HG03354 (cell line): Measurements from ENCODE around the gene ZBTB39.
"Not testable (repeated sequence)": the region's sequence is repeated elsewhere in the genome, so short reads cannot be mapped to it uniquely, and the experiment has no call there.

Source experiments
- ATAC-seq: cut with Tn5 transposase; IDR thresholded peaks from one replicate; pipeline ENCODE4 v1.9.1; 2021; ENCODE audit warnings: mild to moderate bottlenecking; ENCODE audit not compliant: unreplicated experiment, poor library complexity, severe bottlenecking

Gene ZBTB39

GRCh38 chr12:56987011-56987410 lies 19.3 kb downstream of the ZBTB39 start:
- no peak for ATAC-seq

GRCh38 chr12:56985714-56986113 lies 20.6 kb downstream of the ZBTB39 start:
- not testable (repeated sequence) for ATAC-seq

DNA sequence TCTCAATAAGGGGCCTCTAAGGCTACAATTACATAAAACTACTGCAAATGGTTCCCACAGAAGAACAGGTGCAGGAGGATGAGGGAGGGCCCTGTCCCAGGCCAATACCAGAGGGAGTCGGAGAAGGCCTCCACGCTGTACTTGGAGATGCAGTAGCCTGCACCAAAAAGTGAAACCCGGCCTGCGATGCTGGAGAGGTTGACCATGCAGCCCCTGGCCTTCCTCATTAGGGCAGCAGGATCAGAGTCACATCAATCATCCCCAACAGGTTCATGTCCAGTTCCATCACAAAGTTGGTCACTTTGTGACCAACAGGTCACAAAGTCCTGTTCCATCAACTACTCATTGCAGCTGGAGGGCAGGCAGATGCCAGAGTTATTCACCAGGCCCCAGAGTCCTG lies 23.0 kb downstream of the ZBTB39 start:
- ATAC-seq, result no peak

DNA sequence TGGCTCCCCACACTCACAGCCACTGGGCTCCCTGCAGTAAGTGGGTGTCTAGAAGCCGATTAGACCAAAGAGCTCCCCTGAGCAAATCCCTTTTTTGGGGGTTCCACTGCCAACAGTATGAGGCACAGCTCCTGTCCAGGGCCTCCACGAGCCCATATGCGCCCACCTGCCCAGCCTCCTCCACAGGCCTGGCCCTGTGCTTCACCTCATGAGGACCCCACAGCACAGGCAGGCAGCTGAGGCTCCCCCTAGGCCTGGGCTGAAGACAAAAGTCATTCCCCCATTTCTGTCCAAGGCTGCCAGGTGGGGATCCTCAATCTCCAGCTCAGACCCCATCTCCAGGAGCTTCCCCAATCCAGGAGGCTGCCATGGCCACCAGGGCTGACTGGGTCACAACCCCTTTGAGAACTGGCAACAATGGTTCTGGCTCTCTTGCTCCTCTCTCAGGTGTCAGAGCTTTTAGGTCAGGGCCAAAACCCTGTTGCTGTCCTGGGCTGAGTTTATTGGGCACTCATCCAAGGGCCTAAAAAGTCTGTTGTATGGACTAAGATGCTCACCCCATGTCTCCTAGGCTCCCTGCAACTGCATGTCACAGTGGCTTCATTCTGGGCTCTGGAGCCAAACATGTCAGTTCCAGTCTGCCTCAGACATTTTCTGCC lies 23.6 kb downstream of the ZBTB39 start:
- ATAC-seq, result not testable (repeated sequence)

- no peak for ATAC-seq
Measured at GRCh38 chr12:56980941-56981530, 25.3 kb downstream of the ZBTB39 start.

GRCh38 chr12:56980268-56980667 lies 26.1 kb downstream of the ZBTB39 start:
- ATAC-seq, result no peak

DNA sequence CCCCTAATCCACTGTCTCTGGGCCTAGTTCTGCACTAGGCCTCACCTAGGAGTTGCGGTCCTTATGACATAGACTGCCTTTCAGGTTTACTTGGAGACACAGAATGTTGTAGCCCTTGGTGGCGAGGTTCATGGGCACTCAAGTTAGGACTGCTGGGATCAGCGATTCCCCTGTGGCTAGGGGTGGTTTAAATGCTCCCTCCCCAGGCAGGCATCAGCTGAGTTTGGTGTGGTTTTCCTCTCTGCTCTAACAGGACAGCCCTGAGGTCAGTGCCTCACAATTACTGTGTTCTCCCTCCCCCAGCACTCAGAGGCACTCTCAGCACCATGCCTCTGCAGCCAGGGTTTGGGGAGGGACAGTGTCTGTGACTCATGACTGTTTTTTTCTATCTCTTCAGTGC lies 26.7 kb downstream of the ZBTB39 start:
- no peak for ATAC-seq

- no peak for ATAC-seq
Measured at GRCh38 chr12:56978397-56979138, 27.8 kb downstream of the ZBTB39 start.

DNA sequence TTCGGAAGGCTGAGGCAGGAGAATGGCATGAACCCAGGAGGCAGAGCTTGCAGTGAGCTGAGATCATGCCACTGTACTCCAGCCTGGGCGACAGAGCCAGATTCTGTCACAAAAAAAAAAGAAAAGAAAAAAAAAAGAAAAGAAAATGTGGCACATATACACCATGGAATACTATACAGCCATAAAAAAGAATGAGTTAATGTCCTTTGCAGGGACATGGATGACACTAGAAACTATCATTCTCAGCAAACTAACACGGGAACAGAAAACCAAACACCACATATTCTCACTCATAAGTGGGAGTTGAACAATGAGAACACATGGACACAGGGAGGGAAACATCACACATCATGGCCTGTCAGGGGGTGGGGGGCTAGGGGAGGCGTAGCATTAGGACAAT lies 29.0 kb downstream of the ZBTB39 start:
- ATAC-seq, result not testable (repeated sequence)

- not testable (repeated sequence) for ATAC-seq
Measured at GRCh38 chr12:56974224-56974623, 32.1 kb downstream of the ZBTB39 start.

DNA sequence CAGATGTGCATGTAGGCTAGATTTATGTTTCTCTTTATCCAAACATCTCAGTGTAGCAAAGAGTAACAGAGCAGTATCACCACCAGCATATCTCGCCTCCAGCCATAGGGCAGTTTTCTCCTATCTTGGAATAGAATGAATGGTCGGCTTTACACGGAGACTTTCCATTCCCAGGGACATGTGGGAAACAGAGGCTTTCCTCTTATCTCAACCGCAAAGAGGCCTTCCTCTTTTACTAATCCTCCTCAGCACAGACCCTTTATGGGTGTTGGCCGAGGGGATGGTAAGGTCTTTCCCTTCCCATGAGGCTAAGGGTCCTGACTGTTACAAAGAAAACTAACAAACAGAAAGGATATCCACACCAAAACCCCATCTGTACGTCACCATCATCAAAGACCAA lies 37.4 kb downstream of the ZBTB39 start:
- ATAC-seq, result not testable (repeated sequence)

- not testable (repeated sequence) for ATAC-seq
Measured at GRCh38 chr12:56965997-56966642, 40.2 kb downstream of the ZBTB39 start.

DNA sequence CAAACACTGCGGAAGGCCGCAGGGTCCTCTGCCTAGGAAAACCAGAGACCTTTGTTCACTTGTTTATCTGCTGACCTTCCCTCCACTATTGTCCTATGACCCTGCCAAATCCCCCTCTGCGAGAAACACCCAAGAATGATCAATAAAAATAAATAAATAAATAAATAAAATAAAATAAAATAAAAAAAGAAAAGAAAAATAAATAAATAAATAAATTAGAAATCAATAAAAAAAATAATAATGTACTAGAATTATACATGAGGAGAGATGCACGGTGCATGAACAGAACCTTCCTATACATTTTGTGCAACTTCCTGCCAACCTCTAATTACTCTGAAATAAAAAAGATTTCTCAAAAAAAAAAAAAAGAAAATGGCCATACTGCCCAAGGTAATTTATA lies 41.2 kb downstream of the ZBTB39 start:
- not testable (repeated sequence) for ATAC-seq

- not testable (repeated sequence) for ATAC-seq
Measured at GRCh38 chr12:56963557-56963956, 42.8 kb downstream of the ZBTB39 start.

DNA sequence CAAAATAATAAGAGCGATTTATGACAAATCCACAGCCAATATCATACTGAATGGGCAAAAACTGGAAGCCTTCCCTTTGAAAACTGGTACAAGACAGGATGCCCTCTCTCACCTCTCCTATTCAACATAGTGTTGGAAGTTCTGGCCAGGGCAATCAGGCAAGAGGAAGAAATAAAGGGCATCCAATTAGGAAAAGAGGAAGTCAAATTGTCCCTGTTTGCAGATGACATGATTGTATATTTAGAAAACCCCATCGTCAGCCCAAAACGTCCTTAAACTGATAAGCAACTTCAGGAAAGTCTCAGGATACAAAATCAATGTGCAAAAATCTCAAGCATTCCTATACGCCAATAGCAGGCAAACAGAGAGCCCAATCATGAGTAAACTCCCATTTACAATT lies 44.1 kb downstream of the ZBTB39 start:
- ATAC-seq, result not testable (repeated sequence)

DNA sequence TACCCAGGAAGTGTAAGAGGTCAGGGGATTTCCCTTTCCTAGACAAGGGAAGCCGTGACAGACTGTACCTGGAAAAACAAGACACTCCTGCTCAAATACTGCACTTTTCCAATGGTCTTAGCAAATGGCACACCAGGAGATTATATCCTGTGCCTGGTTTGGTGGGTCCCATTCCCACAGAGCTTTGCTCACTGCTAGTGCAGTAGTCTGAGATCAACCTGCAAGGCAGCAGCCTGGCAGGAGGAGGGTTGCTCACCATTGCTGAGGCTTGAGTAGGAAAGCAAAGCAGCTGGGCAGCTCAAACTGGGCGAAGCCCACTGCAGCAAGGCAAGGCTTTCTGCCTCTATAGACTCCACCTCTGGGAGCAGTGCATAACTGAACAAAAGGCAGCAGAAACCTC lies 47.9 kb downstream of the ZBTB39 start:
- no peak for ATAC-seq

- ATAC-seq, result no peak
Measured at GRCh38 chr12:56957229-56958052, 48.9 kb downstream of the ZBTB39 start, which contains the start of gene RDH16. Gene RDH16 (minus strand): TSS chr12:56957608. CDS start chr12:56957462, 146 bp downstream.

DNA sequence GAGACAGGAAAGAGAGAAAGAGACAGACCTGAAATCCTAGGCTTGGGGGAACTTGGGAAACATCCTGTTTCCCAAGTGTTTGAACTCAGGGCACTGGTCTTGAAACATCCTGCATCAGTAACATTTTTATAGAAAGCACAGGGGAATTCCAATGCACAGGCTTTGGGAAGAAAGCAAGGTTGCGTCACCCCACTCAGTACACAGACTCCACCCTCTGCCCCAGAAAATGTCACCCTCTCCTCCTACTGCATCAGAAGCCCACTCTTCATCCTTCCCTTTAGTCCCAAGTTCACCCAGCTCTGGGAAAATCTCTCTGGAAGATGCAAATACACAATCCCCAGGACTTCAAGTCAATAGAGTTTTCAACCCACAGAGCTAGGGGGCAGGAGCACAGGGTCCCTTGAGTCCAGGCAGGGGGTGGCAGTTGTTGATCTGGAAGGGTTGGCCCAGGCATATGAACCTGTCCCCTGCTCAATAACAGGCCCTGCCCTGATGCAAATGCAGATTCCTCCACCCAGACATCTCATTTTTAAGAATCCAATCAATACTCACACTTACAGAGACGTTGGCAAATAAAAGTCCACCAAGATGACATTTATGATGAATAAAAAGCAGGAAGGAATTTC lies 50.6 kb downstream of the ZBTB39 start:
- ATAC-seq, result no peak

DNA sequence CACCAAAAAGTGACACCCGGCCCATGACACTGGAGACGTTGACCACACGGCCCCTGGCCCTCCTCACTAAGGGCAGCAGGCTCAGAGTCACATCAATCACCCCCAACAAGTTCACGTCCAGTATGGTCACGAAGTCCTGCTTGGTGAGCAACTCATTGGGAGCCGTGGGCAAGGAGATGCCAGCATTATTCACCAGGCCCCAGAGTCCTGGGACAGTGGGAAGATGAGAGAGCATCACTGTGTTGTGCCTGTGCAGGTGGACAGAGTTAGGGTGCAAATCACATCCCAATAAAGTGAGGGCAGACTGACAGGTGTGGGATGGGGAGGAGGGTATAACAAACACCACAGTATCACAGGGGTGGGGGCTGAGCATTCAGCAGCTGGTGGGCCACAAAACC lies 51.4 kb downstream of the ZBTB39 start:
- no peak for ATAC-seq
